ENCODE measurements around the gene RAB11FIP4.

RAB11FIP4 gene

GRCh38 chr17:31556969-31557645 is 165.6 kb downstream of the RAB11FIP4 start:
- no peak for DNase-seq

- peak; percentile 62 for DNase-seq
Observed at GRCh38 chr17:31558748-31559583, 167.5 kb downstream of the RAB11FIP4 start.

- DNase-seq = no peak
Observed at GRCh38 chr17:31559584-31560501, 168.4 kb downstream of the RAB11FIP4 start.

GRCh38 chr17:31560616-31561235 is 169.3 kb downstream of the RAB11FIP4 start:
- no peak for DNase-seq

- DNase-seq = peak; percentile 21
Observed at GRCh38 chr17:31561469-31562375, 170.2 kb downstream of the RAB11FIP4 start.

GRCh38 chr17:31562376-31562840 is 170.9 kb downstream of the RAB11FIP4 start:
- DNase-seq = no peak

GRCh38 chr17:31564291-31564690 is 172.8 kb downstream of the RAB11FIP4 start:
- no peak for DNase-seq

- DNase-seq = peak; percentile 3
Observed at GRCh38 chr17:31564883-31565301, 173.4 kb downstream of the RAB11FIP4 start.

GRCh38 chr17:31565652-31566051 is 174.2 kb downstream of the RAB11FIP4 start:
- no peak for DNase-seq

GRCh38 chr17:31566247-31566991 is 174.9 kb downstream of the RAB11FIP4 start:
- DNase-seq = no peak

GRCh38 chr17:31566992-31567373 is 175.5 kb downstream of the RAB11FIP4 start:
- no peak for DNase-seq

GRCh38 chr17:31568121-31568520 is 176.6 kb downstream of the RAB11FIP4 start:
- DNase-seq = no peak

GRCh38 chr17:31568539-31568938 is 177.1 kb downstream of the RAB11FIP4 start:
- DNase-seq = no peak

- DNase-seq = no peak
Observed at GRCh38 chr17:31570231-31570630, 178.8 kb downstream of the RAB11FIP4 start.

GRCh38 chr17:31570951-31571892 is 179.7 kb downstream of the RAB11FIP4 start:
- no peak for DNase-seq

- no peak for DNase-seq
Observed at GRCh38 chr17:31572341-31572740, 180.9 kb downstream of the RAB11FIP4 start.

- DNase-seq = no peak
Observed at GRCh38 chr17:31573047-31573446, 181.6 kb downstream of the RAB11FIP4 start.

- no peak for DNase-seq
Observed at GRCh38 chr17:31573861-31574260, 182.4 kb downstream of the RAB11FIP4 start.

- DNase-seq = no peak
Observed at GRCh38 chr17:31574458-31574857, 183.0 kb downstream of the RAB11FIP4 start.

Measured in GDM1 (cell line).